ENCODE data around the gene SLCO3A1. TPM values are rescaled to one million over a fixed set of nuclear protein-coding genes. Genes with fewer than 3 reads are reported as not detected.

Gene SLCO3A1
- total RNA-seq, 1 experiment from 2014 or later = not detected

- POLR2A ChIA-PET = no interaction called here
- Mint-ChIP-seq H3K9me3 (ENCODE audit: unreplicated experiment) (no peaks in the 10 kb centered on the region), H3K4me1 (ENCODE audit: low read depth, unreplicated experiment) (no peaks in the 10 kb centered on the region), H3K27me3 (ENCODE audit: insufficient read depth, unreplicated experiment) (peaks cover 9% of the 10 kb centered on the region), H3K4me3 (ENCODE audit: unreplicated experiment) (no peak overlapping the region), H3K36me3 (ENCODE audit: insufficient read depth, unreplicated experiment) (no peaks in the 10 kb centered on the region), H3K27ac (ENCODE audit: unreplicated experiment) (no peak overlapping the region)
- no peak for TF ChIP-seq CTCF (IDR thresholded peaks at IDR 0.05; ENCODE audit: insufficient read depth in 1 of 2, low read depth in 1 of 2, low read length in 1 of 2, severe bottlenecking in 1 of 2, unreplicated experiment in 1 of 2)
- no peak for DNase-seq
- Histone ChIP-seq H3K9me3 (no peaks in the 10 kb centered on the region), H3K4me1 (no peaks in the 10 kb centered on the region), H3K36me3 (ENCODE audit: control insufficient read depth, insufficient read depth, low read length) (no peaks in the 10 kb centered on the region), H3K4me3 (ENCODE audit: low read depth, low read length) (no peak overlapping the region), H3K27me3 (replicated peaks; ENCODE audit: control insufficient read depth, insufficient read depth, low read length) (no peaks in the 10 kb centered on the region)
- BruUV-seq (replicated peaks) = no TSS peak
- intact Hi-C loops (cut with micrococcal nuclease; ENCODE audit: unreplicated experiment) = no loop called here
- CTCF ChIA-PET = no interaction called here
These were observed 60.1 kb downstream of the SLCO3A1 start for GRCh38 chr15:91913560-91913959.

GRCh38 chr15:91915576-91915975, 62.1 kb downstream of the SLCO3A1 start:
- Mint-ChIP-seq H3K27ac (ENCODE audit: unreplicated experiment) (no peak overlapping the region), H3K27me3 (ENCODE audit: insufficient read depth, unreplicated experiment) (peaks cover 2% of the 10 kb centered on the region)
- no peak for TF ChIP-seq CTCF (IDR thresholded peaks at IDR 0.05; ENCODE audit: insufficient read depth in 1 of 2, low read depth in 1 of 2, low read length in 1 of 2, severe bottlenecking in 1 of 2, unreplicated experiment in 1 of 2)

GRCh38 chr15:91916051-91916450, 62.5 kb downstream of the SLCO3A1 start:
- H3K4me1 ChIP-seq = no peaks in the 10 kb centered on the region
- BruUV-seq (replicated peaks) = no TSS peak
- no peaks in the 10 kb centered on the region for H3K36me3 Mint-ChIP-seq (ENCODE audit: insufficient read depth, unreplicated experiment)
- DNase-seq = no peak
- ChIA-PET CTCF (no interaction called here), POLR2A (no interaction called here)
- no peaks in the 10 kb centered on the region for H3K9me3 Mint-ChIP-seq (ENCODE audit: unreplicated experiment)
- intact Hi-C loops (cut with micrococcal nuclease; ENCODE audit: unreplicated experiment) = no loop called here
- H3K27ac Mint-ChIP-seq (ENCODE audit: unreplicated experiment) = no peak overlapping the region
- peaks cover 2% of the 10 kb centered on the region for H3K27me3 Mint-ChIP-seq (ENCODE audit: insufficient read depth, unreplicated experiment)
- no peak overlapping the region for H3K4me3 Mint-ChIP-seq (ENCODE audit: unreplicated experiment)
- H3K4me1 Mint-ChIP-seq (ENCODE audit: low read depth, unreplicated experiment) = no peaks in the 10 kb centered on the region
- TF ChIP-seq CTCF (IDR thresholded peaks at IDR 0.05; ENCODE audit: insufficient read depth in 1 of 2, low read depth in 1 of 2, low read length in 1 of 2, severe bottlenecking in 1 of 2, unreplicated experiment in 1 of 2) = no peak
- H3K4me3 ChIP-seq (ENCODE audit: low read depth, low read length) = no peak overlapping the region
- no peaks in the 10 kb centered on the region for H3K27me3 ChIP-seq (replicated peaks; ENCODE audit: control insufficient read depth, insufficient read depth, low read length)
- no peaks in the 10 kb centered on the region for H3K36me3 ChIP-seq (ENCODE audit: control insufficient read depth, insufficient read depth, low read length)
- no peaks in the 10 kb centered on the region for H3K9me3 ChIP-seq

More at GRCh38 chr15:91915576-91915975, 62.1 kb downstream of the SLCO3A1 start:
- Mint-ChIP-seq H3K4me1 (ENCODE audit: low read depth, unreplicated experiment) (no peaks in the 10 kb centered on the region), H3K9me3 (ENCODE audit: unreplicated experiment) (no peaks in the 10 kb centered on the region), H3K4me3 (ENCODE audit: unreplicated experiment) (no peak overlapping the region), H3K36me3 (ENCODE audit: insufficient read depth, unreplicated experiment) (no peaks in the 10 kb centered on the region)
- ChIA-PET CTCF (no interaction called here), POLR2A (no interaction called here)
- Histone ChIP-seq H3K4me3 (ENCODE audit: low read depth, low read length) (no peak overlapping the region), H3K9me3 (no peaks in the 10 kb centered on the region), H3K36me3 (ENCODE audit: control insufficient read depth, insufficient read depth, low read length) (no peaks in the 10 kb centered on the region), H3K4me1 (no peaks in the 10 kb centered on the region), H3K27me3 (replicated peaks; ENCODE audit: control insufficient read depth, insufficient read depth, low read length) (no peaks in the 10 kb centered on the region)
- no TSS peak for BruUV-seq (replicated peaks)
- DNase-seq = no peak
- intact Hi-C loops (cut with micrococcal nuclease; ENCODE audit: unreplicated experiment) = no loop called here

Data from Caco-2 (cell line).